NCI-H446 treated with DMSO at 0.1 percent for 48 hours (cell line): ENCODE measurements around the gene HSPG2.

Source experiments
- DNase-seq: peaks from one replicate; lab custom pipeline; 2025; lab: John Stamatoyannopoulos, UW

The HSPG2 gene

GRCh38 chr1:21861602-21862429 lies 75.3 kb downstream of the HSPG2 start:
- no peak for DNase-seq

GRCh38 chr1:21860971-21861370 lies 76.1 kb downstream of the HSPG2 start:
- no peak for DNase-seq

- DNase-seq = no peak
These were observed 77.4 kb downstream of the HSPG2 start for GRCh38 chr1:21859669-21860179.

- no peak for DNase-seq
These were observed 79.1 kb downstream of the HSPG2 start for GRCh38 chr1:21857840-21858670.

GRCh38 chr1:21857142-21857839 lies 79.8 kb downstream of the HSPG2 start:
- no peak for DNase-seq

- DNase-seq = no peak
These were observed 81.6 kb downstream of the HSPG2 start for GRCh38 chr1:21855257-21856096.

DNA sequence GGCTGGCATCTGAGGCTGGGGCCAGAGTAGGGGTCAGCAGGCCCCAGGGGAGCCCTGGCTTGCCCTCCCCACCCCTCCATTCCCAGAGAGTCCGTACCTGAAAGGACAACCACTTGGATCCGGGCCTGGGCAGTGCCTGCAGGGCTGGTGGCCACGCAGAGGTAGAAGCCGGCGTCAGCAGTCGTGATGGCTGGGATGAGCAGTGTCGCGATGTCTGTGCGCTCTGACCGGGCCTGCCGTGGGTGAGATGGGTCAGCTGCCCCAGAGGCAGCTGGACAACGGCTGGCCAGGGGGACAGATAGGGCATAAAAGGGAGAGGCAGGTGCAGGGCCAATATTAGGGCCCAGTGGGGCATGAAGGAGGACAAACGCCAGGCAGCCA lies 82.4 kb downstream of the HSPG2 start:
- no peak for DNase-seq

DNA sequence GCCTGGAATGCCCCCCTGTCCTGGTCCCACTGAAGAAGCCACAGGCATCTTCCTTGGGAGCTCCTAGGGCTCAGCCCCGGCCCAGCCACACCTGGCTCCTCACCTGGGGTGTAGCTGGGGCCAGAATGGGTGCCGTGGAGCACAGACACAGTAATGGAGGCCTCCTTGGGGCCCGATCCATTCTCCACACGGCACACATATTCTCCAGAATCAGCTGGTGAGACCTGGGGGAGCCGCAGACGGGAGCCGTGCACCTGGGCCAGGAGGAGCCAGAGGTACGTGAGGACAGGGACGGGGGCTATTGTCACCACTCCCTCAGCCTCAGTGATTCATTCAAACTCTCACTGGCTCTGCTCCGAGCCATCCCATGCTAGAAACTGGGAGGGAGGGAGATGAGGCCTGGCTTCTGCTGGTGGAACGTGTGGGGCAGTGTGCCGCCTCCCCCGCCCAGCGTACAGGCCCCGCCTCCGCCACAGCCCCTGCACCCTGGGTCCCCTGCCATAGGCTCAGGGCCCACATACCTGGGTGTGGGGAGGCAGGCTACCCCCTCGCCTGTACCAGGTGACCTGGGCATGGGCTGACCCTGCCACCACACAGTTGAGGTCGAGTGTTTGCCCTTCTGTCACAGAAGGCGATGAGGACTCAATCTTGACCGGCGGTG lies 82.9 kb downstream of the HSPG2 start:
- no peak for DNase-seq

DNA sequence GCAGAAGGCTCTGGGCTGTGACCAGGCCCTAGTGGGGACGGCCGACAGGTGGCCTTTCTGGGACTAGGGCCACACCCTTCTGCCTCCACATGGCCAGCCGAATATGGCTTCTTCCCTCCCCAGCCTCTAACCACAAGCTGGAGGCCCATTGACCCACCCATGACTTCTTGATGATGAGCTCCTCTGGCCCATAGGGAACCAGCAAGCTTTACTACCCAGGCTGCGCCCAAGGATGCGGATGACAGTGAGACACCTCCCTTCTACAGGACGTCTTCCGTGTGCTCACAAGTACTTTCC lies 84.0 kb downstream of the HSPG2 start:
- no peak for DNase-seq

DNA sequence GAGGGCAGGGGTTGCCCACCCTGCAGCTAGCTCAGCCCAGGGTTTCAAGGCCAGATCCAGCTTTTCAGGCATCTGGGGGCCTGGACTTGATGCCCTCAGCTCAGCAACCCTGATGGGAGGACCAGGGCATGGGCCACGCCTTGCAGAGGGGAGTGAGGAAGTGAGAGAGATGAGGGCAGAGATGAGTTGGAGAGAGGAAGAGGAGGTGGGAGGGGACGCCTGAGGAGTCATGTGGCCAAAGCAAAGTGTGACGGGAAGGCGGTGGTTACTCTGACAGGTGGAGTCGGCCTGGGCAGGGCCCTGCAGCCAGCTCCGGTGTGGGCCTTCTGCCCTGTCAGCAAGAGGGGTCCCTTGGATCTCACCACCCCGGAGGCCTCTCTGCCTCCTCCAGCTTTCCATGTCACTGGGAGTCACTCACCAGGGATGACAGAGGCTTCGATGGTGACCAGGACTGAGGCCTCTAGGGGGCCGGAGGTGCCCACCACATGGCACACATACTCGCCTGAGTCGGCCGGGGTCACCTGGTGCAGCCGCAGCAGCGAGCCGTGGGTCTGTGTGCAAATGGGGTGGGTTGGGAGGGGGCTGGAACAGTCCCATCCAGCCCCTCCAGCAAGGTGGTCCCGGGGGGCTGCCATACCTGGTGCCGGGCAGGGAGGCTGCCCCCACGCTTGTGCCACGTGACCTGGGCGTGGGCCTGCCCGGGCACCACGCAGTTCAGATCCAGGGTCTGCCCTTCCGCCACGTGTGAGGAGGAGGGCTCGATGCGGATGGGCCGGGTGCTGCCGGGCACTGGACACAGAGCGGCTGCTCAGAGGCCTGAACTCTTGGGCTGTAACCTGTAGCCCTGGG lies 84.6 kb downstream of the HSPG2 start:
- no peak for DNase-seq

GRCh38 chr1:21851430-21852250 lies 85.5 kb downstream of the HSPG2 start:
- no peak for DNase-seq

DNA sequence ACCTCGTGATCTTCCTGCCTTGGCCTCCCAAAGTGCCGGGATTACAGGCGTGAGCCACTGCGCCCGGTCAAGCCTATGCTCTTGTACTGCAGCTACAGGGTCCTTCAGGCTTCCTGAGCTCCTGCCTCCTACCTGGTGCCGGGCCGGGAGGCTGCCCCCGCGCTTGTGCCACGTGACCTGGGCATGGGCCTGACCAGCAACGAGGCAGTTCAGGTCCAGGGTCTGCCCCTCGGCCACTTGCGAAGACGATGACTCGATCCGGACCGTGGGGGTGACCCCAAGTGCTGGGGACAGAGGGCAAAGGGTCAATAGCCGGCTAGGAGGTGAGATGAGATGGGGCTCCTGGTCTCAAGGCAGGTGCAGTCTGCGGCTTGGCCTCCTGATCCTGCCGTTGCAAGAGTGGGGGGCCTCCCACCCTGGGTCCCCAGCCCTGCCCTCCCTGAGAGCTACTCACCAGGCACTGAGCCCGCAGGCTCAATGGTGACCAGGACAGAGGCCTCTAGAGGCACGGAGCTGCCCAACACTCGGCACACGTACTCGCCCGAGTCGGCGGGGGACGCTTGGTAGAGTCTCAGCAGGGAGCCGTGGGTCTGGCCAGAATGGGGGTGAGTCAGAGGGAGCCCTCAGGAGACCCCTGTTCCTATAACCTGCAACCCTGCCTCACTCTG lies 87.1 kb downstream of the HSPG2 start:
- DNase-seq = no peak

DNA sequence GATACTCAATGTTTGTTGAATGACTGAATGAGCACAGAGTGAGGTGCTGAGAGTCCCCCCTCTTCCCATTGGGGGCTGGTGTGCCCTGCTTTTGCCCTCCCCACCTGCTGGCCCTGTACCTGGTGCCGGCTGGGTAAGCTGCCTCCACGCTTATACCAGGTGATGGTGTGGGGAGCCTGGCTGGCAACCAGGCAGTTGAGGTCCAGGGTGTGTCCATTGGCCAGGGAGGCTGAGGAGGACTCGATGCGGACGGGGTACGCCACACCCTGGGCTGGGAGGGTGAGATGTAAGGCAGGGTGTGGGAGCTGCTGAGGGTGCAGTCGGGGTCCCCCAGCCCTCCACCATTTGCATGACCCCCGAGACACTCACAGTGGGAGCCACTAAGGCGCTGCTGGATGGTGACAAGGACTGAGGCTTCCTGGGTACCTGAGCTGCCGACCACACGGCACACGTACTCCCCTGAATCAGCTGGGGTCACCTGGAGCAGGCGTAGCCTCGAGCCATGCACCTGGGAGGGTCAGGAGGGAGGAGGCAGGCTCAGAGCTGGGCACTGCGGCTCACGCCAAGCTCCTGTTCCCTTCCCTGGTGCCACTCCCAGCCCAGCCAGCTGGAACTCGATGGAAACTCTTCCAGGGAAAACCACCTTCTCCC lies 88.5 kb downstream of the HSPG2 start:
- DNase-seq = no peak

DNA sequence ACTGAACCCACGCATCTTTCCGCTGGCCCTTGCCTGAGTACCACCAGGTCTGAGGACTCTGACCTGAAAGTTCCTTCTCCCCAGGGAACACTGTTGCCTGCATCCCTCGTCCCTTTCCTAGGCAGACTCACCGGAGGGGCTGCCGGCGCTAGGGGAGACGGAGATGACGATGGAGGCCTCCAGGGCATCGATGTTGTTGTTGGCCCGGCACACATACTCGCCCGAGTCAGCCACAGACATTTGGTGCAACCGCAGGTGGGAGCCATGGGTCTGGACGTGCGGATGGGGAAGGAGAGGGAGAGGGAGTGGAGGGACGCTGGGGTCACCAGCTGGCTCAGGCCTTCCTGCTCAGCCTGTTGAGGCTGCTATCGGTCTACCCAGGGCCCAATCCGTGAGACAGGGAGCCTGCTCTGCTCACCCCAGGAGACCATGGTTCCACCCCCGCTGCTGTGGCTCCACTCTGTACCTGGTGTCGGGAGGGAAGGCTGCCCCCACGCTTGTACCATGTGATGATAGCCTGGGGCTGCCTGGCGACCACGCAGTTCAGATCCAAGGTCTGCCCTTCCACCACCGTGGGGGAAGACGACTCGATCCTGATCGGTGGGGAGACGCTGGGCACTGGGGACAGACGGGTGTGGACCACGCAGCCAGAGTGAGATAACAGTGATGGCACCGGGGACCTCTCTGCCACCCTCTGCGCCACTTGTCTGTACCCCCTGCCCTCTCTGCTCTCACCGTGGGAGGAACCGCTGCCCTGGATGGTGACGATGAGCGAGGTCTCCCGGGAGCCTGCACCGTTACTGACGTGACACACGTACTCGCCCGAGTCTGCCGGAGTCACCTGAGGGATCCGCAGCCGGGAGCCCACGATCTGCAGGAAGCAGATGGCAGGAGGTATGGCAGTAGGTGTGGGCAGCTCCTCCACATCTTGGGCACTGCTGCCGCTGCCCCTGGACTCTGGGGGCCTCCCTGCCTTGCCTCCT lies 89.6 kb downstream of the HSPG2 start:
- no peak for DNase-seq

GRCh38 chr1:21845646-21846641 lies 91.2 kb downstream of the HSPG2 start:
- no peak for DNase-seq

- DNase-seq = no peak
These were observed 93.1 kb downstream of the HSPG2 start for GRCh38 chr1:21843996-21844395.
